Mammary epithelial cell (primary cell): ENCODE data around the gene P4HA2.

Experiments
- EZH2 ChIP-seq: IDR thresholded peaks from 2 replicates; pipeline ENCODE4 v1.6.1; 2012; ENCODE audit warnings: low read length, inconsistent platforms, borderline replicate concordance
- TF ChIP-seq, protein P1 (sequence below), 2 donors: IDR thresholded peaks in 1 of 2; conservative IDR thresholded peaks in 1 of 2; 2 replicates each; pipeline ENCODE4 v1.5.1; 2011 to 2012; ENCODE audit warnings: inconsistent platforms in 2 of 2, low read length in 2 of 2, mild to moderate bottlenecking in 2 of 2, control low read depth in 1 of 2, low read depth in 1 of 2; ENCODE audit not compliant: insufficient read depth in 1 of 2; ENCODE audit errors: extremely low read depth in 1 of 2

GRCh38 chr5:132235340-132235739 is 7.7 kb upstream of the P4HA2 start:
- TF ChIP-seq, protein P1, sequence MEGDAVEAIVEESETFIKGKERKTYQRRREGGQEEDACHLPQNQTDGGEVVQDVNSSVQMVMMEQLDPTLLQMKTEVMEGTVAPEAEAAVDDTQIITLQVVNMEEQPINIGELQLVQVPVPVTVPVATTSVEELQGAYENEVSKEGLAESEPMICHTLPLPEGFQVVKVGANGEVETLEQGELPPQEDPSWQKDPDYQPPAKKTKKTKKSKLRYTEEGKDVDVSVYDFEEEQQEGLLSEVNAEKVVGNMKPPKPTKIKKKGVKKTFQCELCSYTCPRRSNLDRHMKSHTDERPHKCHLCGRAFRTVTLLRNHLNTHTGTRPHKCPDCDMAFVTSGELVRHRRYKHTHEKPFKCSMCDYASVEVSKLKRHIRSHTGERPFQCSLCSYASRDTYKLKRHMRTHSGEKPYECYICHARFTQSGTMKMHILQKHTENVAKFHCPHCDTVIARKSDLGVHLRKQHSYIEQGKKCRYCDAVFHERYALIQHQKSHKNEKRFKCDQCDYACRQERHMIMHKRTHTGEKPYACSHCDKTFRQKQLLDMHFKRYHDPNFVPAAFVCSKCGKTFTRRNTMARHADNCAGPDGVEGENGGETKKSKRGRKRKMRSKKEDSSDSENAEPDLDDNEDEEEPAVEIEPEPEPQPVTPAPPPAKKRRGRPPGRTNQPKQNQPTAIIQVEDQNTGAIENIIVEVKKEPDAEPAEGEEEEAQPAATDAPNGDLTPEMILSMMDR (conservative IDR thresholded peaks at IDR 0.05 in 1 of 2, IDR thresholded peaks at IDR 0.05 in 1 of 2; ENCODE audit: extremely low read depth in 1 of 2, insufficient read depth in 1 of 2, low read depth in 1 of 2, low read length in 2 of 2) = no peak
- TF ChIP-seq EZH2 = no peak
